Measurements from ENCODE around the gene THSD4. TPM values are rescaled to one million over a fixed set of nuclear protein-coding genes. Genes with fewer than 3 reads are reported as not detected.

The THSD4 gene
- total and polyA plus RNA-seq, 2 experiments from 2014 or later, result 5.1 to 25.5 TPM

DNA sequence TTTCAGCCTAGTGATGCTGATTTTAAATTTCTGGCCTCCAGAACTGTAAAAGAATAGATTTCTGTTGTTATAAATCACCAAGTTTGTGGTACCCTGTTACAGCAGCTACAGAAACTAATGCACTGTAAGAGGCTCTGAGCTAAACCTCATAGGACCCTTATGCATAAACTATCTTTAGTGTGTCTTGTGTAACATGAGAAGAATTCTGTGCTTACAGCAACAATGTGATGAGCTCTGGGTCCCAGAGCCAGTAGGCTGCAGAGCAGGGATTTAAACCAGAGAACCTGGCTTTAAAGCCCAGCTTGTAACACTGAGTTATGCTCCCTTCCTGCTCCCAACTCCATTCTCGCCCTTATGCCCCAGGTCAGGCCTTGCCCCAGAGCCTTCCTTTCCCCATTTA, 113.1 kb downstream of the THSD4 start:
- H3K4me3 ChIP-seq, result no peak overlapping the region
- peaks cover 13% of the 10 kb centered on the region for H3K4me1 ChIP-seq (ENCODE audit: low read depth)
- no peaks in the 10 kb centered on the region for H3K27me3 ChIP-seq
- peak in 1 of 2 donors; percentile 27 for DNase-seq (ENCODE audit: low read depth in 1 of 2, low spot score in 1 of 2)
- TF ChIP-seq, protein P1, sequence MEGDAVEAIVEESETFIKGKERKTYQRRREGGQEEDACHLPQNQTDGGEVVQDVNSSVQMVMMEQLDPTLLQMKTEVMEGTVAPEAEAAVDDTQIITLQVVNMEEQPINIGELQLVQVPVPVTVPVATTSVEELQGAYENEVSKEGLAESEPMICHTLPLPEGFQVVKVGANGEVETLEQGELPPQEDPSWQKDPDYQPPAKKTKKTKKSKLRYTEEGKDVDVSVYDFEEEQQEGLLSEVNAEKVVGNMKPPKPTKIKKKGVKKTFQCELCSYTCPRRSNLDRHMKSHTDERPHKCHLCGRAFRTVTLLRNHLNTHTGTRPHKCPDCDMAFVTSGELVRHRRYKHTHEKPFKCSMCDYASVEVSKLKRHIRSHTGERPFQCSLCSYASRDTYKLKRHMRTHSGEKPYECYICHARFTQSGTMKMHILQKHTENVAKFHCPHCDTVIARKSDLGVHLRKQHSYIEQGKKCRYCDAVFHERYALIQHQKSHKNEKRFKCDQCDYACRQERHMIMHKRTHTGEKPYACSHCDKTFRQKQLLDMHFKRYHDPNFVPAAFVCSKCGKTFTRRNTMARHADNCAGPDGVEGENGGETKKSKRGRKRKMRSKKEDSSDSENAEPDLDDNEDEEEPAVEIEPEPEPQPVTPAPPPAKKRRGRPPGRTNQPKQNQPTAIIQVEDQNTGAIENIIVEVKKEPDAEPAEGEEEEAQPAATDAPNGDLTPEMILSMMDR (IDR thresholded peaks at IDR 0.05; ENCODE audit: low read depth, low read length), result no peak
- no peaks in the 10 kb centered on the region for H3K9me3 ChIP-seq (ENCODE audit: low read depth)
- no peaks in the 10 kb centered on the region for H3K36me3 ChIP-seq
- H3K27ac ChIP-seq, result no peak overlapping the region

DNA sequence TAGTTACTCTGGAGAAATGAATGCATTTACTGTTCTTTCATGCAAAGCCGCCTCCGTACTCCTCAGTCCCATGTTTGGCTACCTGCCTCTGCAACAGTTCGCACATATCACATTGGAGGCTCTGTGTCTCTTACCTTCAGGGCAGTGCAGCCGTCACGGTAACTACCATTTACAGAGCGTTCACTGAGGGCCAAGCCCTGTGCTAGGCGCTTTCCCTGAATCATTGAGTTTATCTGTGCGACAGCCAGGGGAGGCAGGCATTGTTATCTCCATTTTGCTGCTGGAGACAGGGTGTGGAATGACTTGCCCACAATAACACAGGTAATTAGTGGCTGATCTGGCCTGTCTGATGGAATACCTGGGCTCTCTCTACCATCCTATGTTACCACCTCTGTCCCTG, 115.0 kb downstream of the THSD4 start:
- H3K4me3 ChIP-seq, result no peak overlapping the region
- H3K36me3 ChIP-seq, result no peaks in the 10 kb centered on the region
- no peak for DNase-seq (ENCODE audit: low read depth in 1 of 2, low spot score in 1 of 2)
- no peak overlapping the region for H3K27ac ChIP-seq
- H3K9me3 ChIP-seq (ENCODE audit: low read depth), result no peaks in the 10 kb centered on the region
- peaks cover 13% of the 10 kb centered on the region for H3K4me1 ChIP-seq (ENCODE audit: low read depth)
- TF ChIP-seq, protein P1 (IDR thresholded peaks at IDR 0.05; ENCODE audit: low read depth, low read length), result no peak
- no peaks in the 10 kb centered on the region for H3K27me3 ChIP-seq

DNA sequence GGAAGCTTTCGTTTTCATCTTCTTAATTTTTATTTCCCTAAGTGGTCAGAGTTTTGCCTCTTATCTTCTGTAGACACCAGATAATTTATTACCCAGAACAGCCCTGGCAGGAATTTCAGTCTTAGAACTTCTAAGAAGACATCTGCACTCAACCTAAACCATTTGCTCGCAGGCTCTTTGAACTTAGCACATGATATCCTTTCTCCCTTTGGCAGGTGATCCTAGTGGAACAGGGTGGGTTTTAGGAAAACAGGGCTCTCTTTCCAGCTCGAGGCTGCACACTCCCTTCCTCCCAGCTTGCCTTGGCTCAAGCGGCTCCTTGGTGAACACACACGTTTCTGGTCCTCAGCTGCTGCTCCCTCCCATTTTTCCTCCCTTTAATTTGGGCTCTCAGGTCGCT, 116.5 kb downstream of the THSD4 start:
- Histone ChIP-seq H3K4me1 (ENCODE audit: low read depth) (peaks cover 13% of the 10 kb centered on the region), H3K27ac (no peak overlapping the region), H3K36me3 (no peaks in the 10 kb centered on the region), H3K27me3 (no peaks in the 10 kb centered on the region), H3K4me3 (no peak overlapping the region), H3K9me3 (ENCODE audit: low read depth) (no peaks in the 10 kb centered on the region)
- no peak for DNase-seq (ENCODE audit: low read depth in 1 of 2, low spot score in 1 of 2)
- TF ChIP-seq, protein P1 (IDR thresholded peaks at IDR 0.05; ENCODE audit: low read depth, low read length), result no peak

DNA sequence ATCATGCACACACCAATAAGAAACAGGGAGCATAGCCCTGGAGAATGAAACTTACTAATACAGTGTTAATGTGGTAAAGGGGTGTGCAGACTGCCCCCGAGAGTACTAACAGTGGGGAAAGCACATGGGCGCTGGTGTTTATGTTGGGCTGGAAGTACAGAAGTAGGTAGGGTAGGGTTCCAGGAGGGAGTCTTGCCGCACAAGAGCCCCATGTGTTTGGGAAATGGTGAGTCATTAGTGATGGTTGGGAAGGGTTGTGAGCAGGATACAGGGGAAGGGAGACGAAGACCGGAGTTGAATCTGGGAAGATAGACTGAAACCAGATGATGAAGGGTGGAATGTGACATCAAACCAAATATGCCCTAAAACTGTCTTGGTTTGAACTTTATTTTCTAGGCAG, 117.1 kb downstream of the THSD4 start:
- TF ChIP-seq, protein P1 (IDR thresholded peaks at IDR 0.05; ENCODE audit: low read depth, low read length), result no peak
- Histone ChIP-seq H3K36me3 (no peaks in the 10 kb centered on the region), H3K27ac (no peak overlapping the region), H3K4me3 (no peak overlapping the region), H3K27me3 (no peaks in the 10 kb centered on the region), H3K4me1 (ENCODE audit: low read depth) (peaks cover 11% of the 10 kb centered on the region), H3K9me3 (ENCODE audit: low read depth) (no peaks in the 10 kb centered on the region)
- DNase-seq (ENCODE audit: low read depth in 1 of 2, low spot score in 1 of 2), result no peak

DNA sequence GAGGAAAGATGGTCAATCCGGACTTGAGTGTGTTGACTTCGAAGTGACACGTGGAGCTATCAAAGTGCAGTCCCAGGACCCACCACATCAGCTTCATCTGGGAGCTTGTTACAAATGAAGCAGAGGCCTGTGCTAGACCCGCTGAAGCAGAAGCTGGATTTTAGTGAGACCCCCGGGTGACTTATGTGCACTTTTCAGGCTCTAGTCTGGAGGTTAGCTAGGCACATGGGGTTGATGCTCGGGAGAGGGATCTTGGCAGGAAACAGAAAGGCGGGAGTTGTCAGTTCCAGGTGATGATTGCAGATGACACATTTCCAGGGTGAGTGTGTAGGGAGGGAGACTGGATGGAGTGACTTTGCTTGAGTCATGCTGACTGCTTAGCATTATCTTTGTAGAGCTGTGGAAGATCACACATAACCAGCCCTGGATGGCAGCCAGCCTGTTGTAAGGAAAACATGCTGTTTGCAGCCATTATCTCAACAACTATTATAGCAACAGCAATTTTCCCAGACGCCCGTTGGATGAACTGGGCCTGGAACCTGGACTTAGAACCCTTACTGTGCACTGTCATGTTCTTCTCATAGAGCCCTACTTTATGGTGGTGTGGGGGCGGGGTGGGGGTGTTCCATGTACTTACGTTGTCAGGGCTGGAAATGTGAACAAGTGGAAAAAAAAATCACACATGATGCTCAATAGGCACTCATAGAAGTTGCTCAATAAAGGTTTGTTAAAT, 122.4 kb downstream of the THSD4 start:
- DNase-seq (ENCODE audit: low read depth in 1 of 2, low spot score in 1 of 2), result peak; percentile 15 to 97
- peaks cover 6% of the 10 kb centered on the region for H3K4me1 ChIP-seq (ENCODE audit: low read depth)
- no peaks in the 10 kb centered on the region for H3K9me3 ChIP-seq (ENCODE audit: low read depth)
- no peak overlapping the region for H3K4me3 ChIP-seq
- no peaks in the 10 kb centered on the region for H3K36me3 ChIP-seq
- H3K27ac ChIP-seq, result no peak overlapping the region
- TF ChIP-seq, protein P1 (IDR thresholded peaks at IDR 0.05; ENCODE audit: low read depth, low read length), result no peak
- no peaks in the 10 kb centered on the region for H3K27me3 ChIP-seq

All from cardiac muscle cell (in vitro differentiated cells and primary cell).